HFFc6 (cell line): Measurements from ENCODE around the gene GFER. TPM values are rescaled to one million over a fixed set of nuclear protein-coding genes. Genes with fewer than 3 reads are reported as not detected.

Experiments used
- DNase-seq: peaks from one replicate; pipeline ENCODE4 v3.0.0-alpha.2; 2018
- H3K27ac Mint-ChIP-seq: 2 replicates; pipeline ENCODE4 v1.8.0; 2020; ENCODE audit warnings: mild to moderate bottlenecking, mixed read lengths
- H3K27me3 Mint-ChIP-seq: 2 replicates; pipeline ENCODE4 v1.8.0; 2021; ENCODE audit warnings: mild to moderate bottlenecking, moderate library complexity, mixed read lengths; ENCODE audit not compliant: insufficient read depth
- H3K36me3 Mint-ChIP-seq: 2 replicates; pipeline ENCODE4 v1.8.0; 2021; ENCODE audit warnings: low read depth, mixed read lengths
- H3K4me1 Mint-ChIP-seq: 2 replicates; pipeline ENCODE4 v1.8.0; 2020; ENCODE audit warnings: low read depth, mixed read lengths
- H3K4me3 Mint-ChIP-seq: 2 replicates; pipeline ENCODE4 v1.8.0; 2020; ENCODE audit warnings: mild to moderate bottlenecking, moderate library complexity, mixed read lengths
- H3K9me3 Mint-ChIP-seq: 2 replicates; pipeline ENCODE4 v1.8.0; 2020; ENCODE audit warnings: mild to moderate bottlenecking, mixed read lengths
- CTCF ChIP-seq: fragments of 200-600 bp; sonication (generic); IDR thresholded peaks from 2 replicates; pipeline ENCODE4 v1.5.0; 2021; ENCODE audit warnings: antibody characterized with exemption, mild to moderate bottlenecking
- total RNA-seq, 6 experiments: library from RNA; stranded (reverse); fragmentation: NEBNext Ultra II Directional; extraction: Animal tissue kit (Norgen Biotek cat#: 25700); gene quantifications; 2 replicates in 1 of 6; 3 replicates in 5 of 6; pipeline ENCODE4 v1.2.3, GENCODE V29; 2021

The GFER gene
- total RNA-seq, 6 experiments from 2014 or later = 28.8 to 45.5 (median 40.2) TPM

GRCh38 chr16:2019921-2020831 lies 36.2 kb downstream of the GFER start:
- no peak for DNase-seq
- peak overlapping the region; percentile 51; the same call in 1 of the 2 replicates for H3K4me3 Mint-ChIP-seq

GRCh38 chr16:2022723-2023091 lies 38.7 kb downstream of the GFER start:
- H3K9me3 Mint-ChIP-seq = no peaks in the 10 kb centered on the region
- peak overlapping the region; percentile 68 for H3K27ac Mint-ChIP-seq
- H3K27me3 Mint-ChIP-seq = peaks cover 9% of the 10 kb centered on the region
- H3K36me3 Mint-ChIP-seq = no peaks in the 10 kb centered on the region
- no peak for TF ChIP-seq CTCF
- peak overlapping the region; percentile 80 for H3K4me3 Mint-ChIP-seq
- H3K4me1 Mint-ChIP-seq = peaks cover 23% of the 10 kb centered on the region
- DNase-seq = peak; percentile 47

More at GRCh38 chr16:2019921-2020831, 36.2 kb downstream of the GFER start:
- Mint-ChIP-seq H3K27me3 (peaks cover 9% of the 10 kb centered on the region), H3K36me3 (no peaks in the 10 kb centered on the region), H3K27ac (no peak overlapping the region), H3K9me3 (no peaks in the 10 kb centered on the region), H3K4me1 (peaks cover 19% of the 10 kb centered on the region)
- no peak for TF ChIP-seq CTCF

GRCh38 chr16:2023092-2024031 lies 39.4 kb downstream of the GFER start:
- peak; percentile 80 for DNase-seq
- Mint-ChIP-seq H3K4me3 (peak overlapping the region; percentile 80), H3K27ac (peak overlapping the region; percentile 68), H3K4me1 (peaks cover 29% of the 10 kb centered on the region), H3K36me3 (no peaks in the 10 kb centered on the region), H3K9me3 (no peaks in the 10 kb centered on the region), H3K27me3 (peaks cover 9% of the 10 kb centered on the region)
- peak; percentile 98 for TF ChIP-seq CTCF

- Mint-ChIP-seq H3K36me3 (no peaks in the 10 kb centered on the region), H3K27ac (no peak overlapping the region), H3K4me1 (peaks cover 34% of the 10 kb centered on the region), H3K27me3 (peaks cover 10% of the 10 kb centered on the region), H3K4me3 (no peak overlapping the region), H3K9me3 (no peaks in the 10 kb centered on the region)
- no peak for TF ChIP-seq CTCF
- DNase-seq = no peak
Measured at GRCh38 chr16:2024032-2024420, 40.0 kb downstream of the GFER start.

GRCh38 chr16:2025251-2025650 lies 41.3 kb downstream of the GFER start:
- TF ChIP-seq CTCF = no peak
- Mint-ChIP-seq H3K4me3 (no peak overlapping the region), H3K27me3 (peaks cover 8% of the 10 kb centered on the region), H3K27ac (no peak overlapping the region), H3K9me3 (no peaks in the 10 kb centered on the region), H3K4me1 (peaks cover 34% of the 10 kb centered on the region), H3K36me3 (no peaks in the 10 kb centered on the region)
- DNase-seq = no peak
